GM18517 (cell line): Measurements from ENCODE around the gene ZCCHC14.
"Not testable (repeated sequence)": the region's sequence is repeated elsewhere in the genome, so short reads cannot be mapped to it uniquely, and the experiment has no call there.

ENCODE experiments used
- ATAC-seq: cut with Tn5 transposase; IDR thresholded peaks from one replicate; pipeline ENCODE4 v1.9.1; 2021; ENCODE audit warnings: mild to moderate bottlenecking, moderate library complexity; ENCODE audit not compliant: unreplicated experiment

The ZCCHC14 gene

GRCh38 chr16:87388818-87389134 lies 104.0 kb downstream of the ZCCHC14 start:
- no peak for ATAC-seq

GRCh38 chr16:87387942-87388817 lies 104.6 kb downstream of the ZCCHC14 start:
- peak; percentile 62 for ATAC-seq

- ATAC-seq: not testable (repeated sequence)
Measured at GRCh38 chr16:87384875-87385167, 108.0 kb downstream of the ZCCHC14 start.

- peak; percentile 41 for ATAC-seq
Measured at GRCh38 chr16:87384162-87384874, 108.5 kb downstream of the ZCCHC14 start.

GRCh38 chr16:87383505-87384161 lies 109.2 kb downstream of the ZCCHC14 start, which contains the start of gene FBXO31:
Gene FBXO31 (minus strand): TSS chr16:87383776. CDS start chr16:87383744, 32 bp downstream.
- peak; percentile 47 for ATAC-seq

- no peak for ATAC-seq
Measured at GRCh38 chr16:87382023-87382785, 110.6 kb downstream of the ZCCHC14 start.

GRCh38 chr16:87380881-87381280 lies 111.9 kb downstream of the ZCCHC14 start:
- ATAC-seq: no peak

GRCh38 chr16:87380403-87380802 lies 112.4 kb downstream of the ZCCHC14 start:
- no peak for ATAC-seq

- not testable (repeated sequence) for ATAC-seq
Measured at GRCh38 chr16:87379312-87379752, 113.5 kb downstream of the ZCCHC14 start.

GRCh38 chr16:87376660-87377059 lies 116.2 kb downstream of the ZCCHC14 start:
- no peak for ATAC-seq

GRCh38 chr16:87375426-87376135 lies 117.2 kb downstream of the ZCCHC14 start:
- ATAC-seq: no peak

- no peak for ATAC-seq
Measured at GRCh38 chr16:87374313-87374712, 118.5 kb downstream of the ZCCHC14 start.

- ATAC-seq: no peak
Measured at GRCh38 chr16:87372305-87372704, 120.5 kb downstream of the ZCCHC14 start.

- no peak for ATAC-seq
Measured at GRCh38 chr16:87371261-87371866, 121.5 kb downstream of the ZCCHC14 start.

GRCh38 chr16:87369796-87370719 lies 122.8 kb downstream of the ZCCHC14 start:
- no peak for ATAC-seq

GRCh38 chr16:87369117-87369765 lies 123.6 kb downstream of the ZCCHC14 start:
- ATAC-seq: no peak

- ATAC-seq: no peak
Measured at GRCh38 chr16:87368029-87368770, 124.6 kb downstream of the ZCCHC14 start.

- no peak for ATAC-seq
Measured at GRCh38 chr16:87367529-87367928, 125.3 kb downstream of the ZCCHC14 start.
